BLaER1 (cell line): ENCODE measurements around the gene SVIL.
"Not testable (repeated sequence)": the region's sequence is repeated elsewhere in the genome, so short reads cannot be mapped to it uniquely, and the experiment has no call there.

ENCODE experiments used
- H3K27ac ChIP-seq: shearing (Covaris generic); formaldehyde crosslinking; 2 replicates; pipeline ENCODE4 v1.8.1; 2022
- H3K27me3 ChIP-seq: shearing (Covaris generic); formaldehyde crosslinking; 2 replicates; pipeline ENCODE4 v1.8.1; 2022
- H3K36me3 ChIP-seq: shearing (Covaris generic); formaldehyde crosslinking; 2 replicates; pipeline ENCODE4 v1.8.1; 2022
- H3K4me1 ChIP-seq: shearing (Covaris generic); formaldehyde crosslinking; 2 replicates; pipeline ENCODE4 v1.8.1; 2022
- H3K4me2 ChIP-seq: shearing (Covaris generic); formaldehyde crosslinking; 2 replicates; pipeline ENCODE4 v1.8.1; 2022
- H3K4me3 ChIP-seq: shearing (Covaris generic); formaldehyde crosslinking; 2 replicates; pipeline ENCODE4 v1.8.1; 2022
- H3K9ac ChIP-seq: shearing (Covaris generic); formaldehyde crosslinking; 2 replicates; pipeline ENCODE4 v1.8.1; 2022
- H3K9me3 ChIP-seq: shearing (Covaris generic); formaldehyde crosslinking; 2 replicates; pipeline ENCODE4 v1.8.1; 2022
- H4K20me1 ChIP-seq: shearing (Covaris generic); formaldehyde crosslinking; 2 replicates; pipeline ENCODE4 v1.8.1; 2022
- Cebpa-rat ChIP-seq: shearing (Covaris generic); IDR thresholded peaks from 2 replicates; pipeline ENCODE4 v1.8.1; 2022

SVIL gene

DNA sequence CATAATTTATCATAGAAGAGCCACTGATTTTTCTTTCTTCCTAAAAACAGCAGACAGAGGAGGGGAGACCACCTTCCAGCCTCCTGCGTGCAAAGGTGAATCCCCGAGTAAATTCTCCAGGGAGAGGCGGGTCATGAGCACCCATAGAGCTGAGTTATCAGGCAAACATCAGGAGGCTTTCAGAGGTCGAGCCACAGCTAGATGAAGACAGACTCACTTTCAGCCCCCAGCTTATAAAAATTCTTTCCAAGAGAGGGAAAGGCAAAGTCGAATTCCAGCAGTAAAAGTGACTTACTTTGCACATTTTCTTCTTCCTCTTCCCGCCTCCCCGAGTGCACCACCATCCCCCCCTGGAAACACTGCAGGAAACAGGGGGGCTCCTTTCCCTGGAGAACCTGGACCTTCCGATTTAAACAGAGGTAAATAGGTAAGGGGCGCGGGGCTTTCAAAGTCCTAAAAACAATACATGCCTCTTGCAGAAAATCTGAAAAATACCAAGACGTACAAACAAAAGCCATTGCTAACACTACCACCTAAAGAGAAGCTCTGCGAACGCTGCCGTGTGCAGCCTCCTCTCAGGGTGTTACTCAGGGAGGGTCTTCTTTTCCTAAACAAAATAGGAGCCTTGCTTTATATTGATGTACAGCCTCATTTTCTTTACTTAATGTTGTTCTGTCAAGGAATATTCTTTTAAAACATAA, 163.8 kb downstream of the SVIL start:
- H3K9ac ChIP-seq = no peak overlapping the region
- H3K36me3 ChIP-seq = peaks cover 60% of the 10 kb centered on the region
- H4K20me1 ChIP-seq = no peaks in the 10 kb centered on the region
- no peak overlapping the region for H3K4me2 ChIP-seq
- H3K9me3 ChIP-seq = no peaks in the 10 kb centered on the region
- TF ChIP-seq Cebpa-rat = no peak
- no peak overlapping the region for H3K27ac ChIP-seq
- H3K27me3 ChIP-seq = no peaks in the 10 kb centered on the region
- H3K4me1 ChIP-seq = no peaks in the 10 kb centered on the region
- H3K4me3 ChIP-seq = no peak overlapping the region

DNA sequence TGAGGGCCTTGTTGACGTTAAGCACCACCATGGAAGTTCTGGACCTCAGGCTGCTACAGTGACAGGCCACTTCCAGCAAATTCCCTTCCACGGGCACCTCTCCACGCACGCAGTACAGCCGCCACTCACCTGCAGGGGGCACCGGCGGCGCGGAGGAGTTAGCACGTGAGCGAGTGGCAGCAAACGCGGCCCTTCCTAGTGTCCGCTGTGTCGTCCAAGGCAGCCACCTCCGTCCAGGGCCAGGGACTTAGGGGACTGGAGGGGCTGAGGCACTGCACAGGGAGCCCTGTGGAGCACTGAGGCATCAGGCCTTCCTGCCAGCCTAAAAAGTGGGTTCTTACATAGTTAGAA, 164.4 kb downstream of the SVIL start:
- Histone ChIP-seq H3K27me3 (no peaks in the 10 kb centered on the region), H4K20me1 (no peaks in the 10 kb centered on the region), H3K4me2 (no peak overlapping the region), H3K36me3 (peaks cover 57% of the 10 kb centered on the region), H3K9ac (no peak overlapping the region), H3K4me3 (no peak overlapping the region), H3K4me1 (no peaks in the 10 kb centered on the region), H3K27ac (no peak overlapping the region), H3K9me3 (no peaks in the 10 kb centered on the region)
- TF ChIP-seq Cebpa-rat = no peak

DNA sequence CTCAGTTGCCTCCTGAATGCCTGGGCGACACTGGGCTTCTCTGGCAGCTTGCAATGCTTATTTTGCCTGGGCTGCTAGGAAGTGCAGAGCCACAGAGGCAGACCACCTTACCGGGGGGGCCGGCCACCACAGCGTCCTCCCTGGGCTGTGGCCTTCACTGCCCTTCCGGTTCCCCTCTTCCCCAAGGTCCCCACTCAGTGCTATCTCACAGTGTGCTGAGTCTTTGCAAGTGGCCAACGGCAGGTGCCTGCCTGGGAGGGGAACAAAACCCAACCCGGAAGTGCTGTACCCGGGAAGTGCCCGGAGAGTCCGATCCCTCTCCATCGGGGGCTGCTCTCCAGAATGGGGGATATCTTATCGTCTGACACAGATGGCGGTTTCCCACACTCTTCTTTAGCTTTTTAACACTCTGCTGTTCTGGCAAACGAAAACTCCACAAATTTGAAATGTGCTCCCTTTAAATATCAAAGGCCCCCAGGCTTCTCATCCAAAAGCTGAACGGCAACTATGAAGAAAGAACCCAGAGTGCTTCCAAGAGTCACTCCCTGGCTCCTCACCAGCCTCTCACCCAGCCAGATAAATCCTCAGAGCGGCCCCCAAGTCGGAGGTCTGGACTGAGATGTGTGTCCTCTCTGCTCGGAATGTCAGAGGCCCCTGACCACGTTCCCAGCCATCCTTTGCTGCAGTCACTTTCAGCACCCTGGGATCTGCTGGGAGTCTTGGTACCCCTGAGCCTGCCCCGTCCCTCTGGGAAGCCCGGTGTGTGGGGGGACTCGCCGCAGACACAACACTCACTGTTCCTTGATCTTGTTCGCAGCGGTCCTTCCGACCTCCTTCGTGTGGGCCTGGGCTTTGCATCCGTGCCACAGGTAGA, 165.1 kb downstream of the SVIL start:
- Histone ChIP-seq H3K9ac (no peak overlapping the region), H3K4me2 (no peak overlapping the region), H4K20me1 (no peaks in the 10 kb centered on the region), H3K36me3 (peaks cover 62% of the 10 kb centered on the region), H3K4me3 (no peak overlapping the region), H3K27me3 (no peaks in the 10 kb centered on the region), H3K9me3 (no peaks in the 10 kb centered on the region), H3K27ac (no peak overlapping the region), H3K4me1 (no peaks in the 10 kb centered on the region)
- TF ChIP-seq Cebpa-rat = no peak

DNA sequence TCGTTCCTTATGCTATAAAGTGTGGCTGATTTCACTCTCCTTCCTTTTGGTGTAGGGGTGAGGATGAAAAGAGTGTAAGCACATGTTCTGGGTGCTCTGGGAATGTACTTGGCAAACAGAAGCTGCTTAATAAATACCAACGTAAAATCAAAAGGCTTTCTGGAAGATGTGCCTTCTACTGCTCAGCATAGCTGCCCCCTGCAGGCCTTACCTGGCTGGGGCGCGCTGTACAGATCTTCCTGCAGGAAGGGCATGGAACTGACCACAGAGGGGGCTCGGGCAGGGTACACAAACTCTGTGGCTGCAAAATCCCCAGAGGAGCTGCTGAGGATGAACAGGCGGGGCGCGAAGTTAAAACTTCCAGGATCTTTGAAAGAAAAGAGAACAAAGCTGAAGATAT, 169.4 kb downstream of the SVIL start:
- Histone ChIP-seq H3K27me3 (no peaks in the 10 kb centered on the region), H3K4me1 (peaks cover 13% of the 10 kb centered on the region), H3K27ac (no peak overlapping the region), H3K9ac (no peak overlapping the region), H3K9me3 (peaks cover 5% of the 10 kb centered on the region), H3K4me3 (no peak overlapping the region), H4K20me1 (0 out of 2 replicates have a peak, but pooled peaks cover 4% of the 10 kb centered on the region), H3K4me2 (no peak overlapping the region), H3K36me3 (peaks cover 58% of the 10 kb centered on the region)
- no peak for TF ChIP-seq Cebpa-rat

DNA sequence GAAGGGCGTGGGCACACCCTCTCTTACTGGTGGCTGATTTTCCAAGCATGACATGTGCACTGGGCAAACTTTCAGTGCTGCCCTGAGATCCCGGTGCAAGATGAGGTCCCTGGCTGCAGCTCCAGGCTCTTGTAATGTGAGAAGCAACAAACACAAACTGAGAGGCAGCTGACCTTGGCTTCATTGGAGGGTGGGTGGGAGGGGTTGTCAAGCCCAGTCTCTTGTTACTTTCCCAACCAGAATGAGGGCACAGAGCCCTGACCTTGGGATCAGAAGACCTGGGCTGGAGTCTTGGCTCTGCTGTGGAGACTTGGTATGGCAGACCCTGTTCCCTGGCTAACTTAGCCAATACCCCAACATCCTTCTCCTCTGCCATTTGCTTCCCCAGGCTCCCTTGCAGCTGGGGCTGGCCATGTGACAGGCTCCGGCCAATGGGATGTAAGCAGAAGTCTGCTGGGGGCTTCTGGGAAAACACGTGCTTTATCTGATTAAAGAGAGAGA, 170.1 kb downstream of the SVIL start:
- not testable (repeated sequence) for H3K4me3 ChIP-seq, H3K9ac ChIP-seq, H4K20me1 ChIP-seq, H3K27ac ChIP-seq, H3K4me2 ChIP-seq, H3K27me3 ChIP-seq
- peaks cover 12% of the 10 kb centered on the region for H3K9me3 ChIP-seq
- peaks cover 13% of the 10 kb centered on the region for H3K4me1 ChIP-seq
- peaks cover 58% of the 10 kb centered on the region for H3K36me3 ChIP-seq

DNA sequence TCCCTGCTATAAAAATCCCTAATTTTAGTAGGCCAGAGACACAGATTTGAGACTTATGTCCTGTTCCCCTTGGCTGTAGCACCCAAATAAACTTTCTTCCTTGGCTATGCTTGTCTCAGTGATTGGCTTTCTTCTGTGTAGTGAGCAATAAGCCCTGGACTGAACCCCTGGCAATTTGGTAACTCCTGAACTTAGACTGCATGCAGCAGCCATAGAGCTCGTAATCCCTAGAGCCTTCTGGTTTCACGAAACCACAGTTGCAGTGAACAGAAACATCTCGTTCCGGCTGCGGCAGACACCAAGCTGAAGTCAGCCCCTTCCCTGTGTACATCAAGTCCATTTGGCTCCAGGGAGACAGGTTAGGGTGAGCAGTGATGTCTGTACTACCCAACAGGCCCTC, 173.7 kb downstream of the SVIL start:
- peaks cover 22% of the 10 kb centered on the region for H3K9me3 ChIP-seq
- H4K20me1 ChIP-seq = 0 out of 2 replicates have a peak, but pooled peaks cover 4% of the 10 kb centered on the region
- H3K4me1 ChIP-seq = peaks cover 13% of the 10 kb centered on the region
- no peak overlapping the region for H3K9ac ChIP-seq
- no peak overlapping the region for H3K27ac ChIP-seq
- peaks cover 66% of the 10 kb centered on the region for H3K36me3 ChIP-seq
- no peaks in the 10 kb centered on the region for H3K27me3 ChIP-seq
- TF ChIP-seq Cebpa-rat = no peak
- H3K4me3 ChIP-seq = no peak overlapping the region
- H3K4me2 ChIP-seq = peak overlapping the region; percentile 61

DNA sequence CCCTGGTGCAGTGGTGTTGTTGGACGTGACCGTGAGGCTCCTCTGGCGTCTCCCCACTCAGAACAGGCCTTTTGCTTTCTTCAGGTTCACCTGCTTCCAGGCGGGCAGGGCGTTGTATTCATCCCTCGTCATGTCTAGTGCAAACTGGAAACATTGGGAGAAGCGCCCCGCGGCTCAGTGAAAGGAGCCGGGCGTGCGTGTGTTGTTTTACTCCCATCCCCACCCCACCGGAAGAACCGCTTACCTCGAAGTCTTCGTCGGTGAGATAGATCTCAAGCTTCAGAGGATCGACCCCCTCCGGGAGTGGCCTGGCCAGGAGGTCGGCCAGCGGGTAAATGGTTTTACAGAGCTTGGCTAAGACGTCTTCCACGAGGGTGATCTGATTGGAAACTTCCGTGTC, 176.6 kb downstream of the SVIL start:
- H3K9ac ChIP-seq, H4K20me1 ChIP-seq, H3K4me2 ChIP-seq, H3K4me3 ChIP-seq, H3K27me3 ChIP-seq, H3K27ac ChIP-seq: not testable (repeated sequence)
- Histone ChIP-seq H3K4me1 (peaks cover 13% of the 10 kb centered on the region), H3K9me3 (peaks cover 22% of the 10 kb centered on the region), H3K36me3 (peaks cover 52% of the 10 kb centered on the region)

DNA sequence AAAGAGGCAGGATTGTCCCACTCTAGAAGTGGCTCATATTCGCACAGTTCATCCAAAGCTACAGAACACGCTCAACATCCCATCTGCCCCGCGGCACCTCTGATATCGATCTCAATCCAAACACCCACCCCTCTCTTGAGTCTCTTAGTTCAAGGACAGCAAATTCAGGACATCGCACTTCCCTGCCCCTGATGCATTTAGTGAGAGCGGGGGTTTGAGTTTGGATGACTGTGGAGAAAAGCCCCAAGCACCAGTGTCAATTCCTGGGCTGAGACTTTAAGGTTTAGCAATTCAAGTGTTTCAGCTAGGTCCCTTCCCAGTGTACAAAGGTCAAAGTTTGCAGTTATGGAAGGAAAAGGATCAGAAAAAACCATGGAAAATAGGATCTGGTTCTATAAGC, 179.7 kb downstream of the SVIL start:
- no peaks in the 10 kb centered on the region for H3K4me1 ChIP-seq
- no peaks in the 10 kb centered on the region for H4K20me1 ChIP-seq
- peaks cover 38% of the 10 kb centered on the region for H3K36me3 ChIP-seq
- H3K9ac ChIP-seq = no peak overlapping the region
- no peak overlapping the region for H3K4me3 ChIP-seq
- no peaks in the 10 kb centered on the region for H3K27me3 ChIP-seq
- peaks cover 13% of the 10 kb centered on the region for H3K9me3 ChIP-seq
- H3K27ac ChIP-seq = no peak overlapping the region
- H3K4me2 ChIP-seq = no peak overlapping the region
- no peak for TF ChIP-seq Cebpa-rat

DNA sequence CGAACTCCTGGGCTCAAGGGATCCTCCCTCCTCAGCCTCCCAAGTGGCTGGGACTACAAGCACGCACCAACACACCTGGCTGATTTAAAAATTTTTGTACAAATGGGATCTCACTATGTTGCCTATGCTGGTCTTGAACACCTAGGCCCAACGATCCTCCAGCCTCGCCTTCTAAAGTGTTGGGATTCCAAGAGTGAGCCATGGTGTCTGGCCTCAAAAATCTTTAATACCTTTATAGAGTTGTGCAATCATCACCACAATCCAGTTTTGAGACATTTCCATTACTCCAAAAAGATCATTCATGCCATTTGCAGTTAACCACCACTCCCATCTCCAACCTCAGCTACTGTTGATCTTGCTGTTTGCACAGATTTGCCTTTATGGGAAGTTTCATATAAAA, 180.5 kb downstream of the SVIL start:
- no peak overlapping the region for H3K27ac ChIP-seq
- peaks cover 30% of the 10 kb centered on the region for H3K36me3 ChIP-seq
- no peaks in the 10 kb centered on the region for H4K20me1 ChIP-seq
- TF ChIP-seq Cebpa-rat = peak; percentile 41; the same call in 1 of the 2 replicates
- no peak overlapping the region for H3K4me2 ChIP-seq
- H3K27me3 ChIP-seq = no peaks in the 10 kb centered on the region
- no peaks in the 10 kb centered on the region for H3K4me1 ChIP-seq
- peaks cover 5% of the 10 kb centered on the region; the same call in 1 of the 2 replicates for H3K9me3 ChIP-seq
- no peak overlapping the region for H3K9ac ChIP-seq
- no peak overlapping the region for H3K4me3 ChIP-seq

DNA sequence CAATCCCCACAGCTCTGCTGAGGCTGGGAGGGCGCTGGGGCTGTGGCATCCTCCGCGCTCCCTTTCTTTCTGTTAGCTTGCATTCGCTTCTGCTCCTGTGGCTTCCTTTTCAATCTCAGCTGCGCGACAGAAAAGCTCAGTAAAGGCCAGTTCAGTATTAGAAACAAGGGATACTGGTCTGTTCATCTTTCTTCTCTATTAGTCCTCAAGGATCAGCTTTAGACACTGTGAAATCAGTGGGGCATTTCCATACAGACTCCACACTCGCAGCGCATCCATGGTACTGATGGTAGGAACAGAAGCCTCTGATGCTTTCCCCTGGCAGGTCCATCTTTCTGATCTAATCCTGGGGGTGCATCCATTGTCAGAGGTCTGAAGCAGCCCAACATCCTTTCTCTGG, 182.2 kb downstream of the SVIL start:
- Histone ChIP-seq H3K4me1 (peaks cover 12% of the 10 kb centered on the region; the same call in 1 of the 2 replicates), H3K9me3 (no peaks in the 10 kb centered on the region), H3K27me3 (no peaks in the 10 kb centered on the region), H3K36me3 (peaks cover 15% of the 10 kb centered on the region; the same call in 1 of the 2 replicates), H3K9ac (no peak overlapping the region), H3K4me3 (no peak overlapping the region), H3K4me2 (no peak overlapping the region), H3K27ac (no peak overlapping the region), H4K20me1 (no peaks in the 10 kb centered on the region)
- no peak for TF ChIP-seq Cebpa-rat
